ENCODE results near the gene UGT1A8. TPM values are rescaled to one million over a fixed set of nuclear protein-coding genes. Genes with fewer than 3 reads are reported as not detected.

The UGT1A8 gene
- total and polyA plus RNA-seq, 9 of the 15 experiments (the other 6 are each of a cell fraction or from before 2014, with no cell fraction given) = 0.04 TPM; not detected in 8

DNA sequence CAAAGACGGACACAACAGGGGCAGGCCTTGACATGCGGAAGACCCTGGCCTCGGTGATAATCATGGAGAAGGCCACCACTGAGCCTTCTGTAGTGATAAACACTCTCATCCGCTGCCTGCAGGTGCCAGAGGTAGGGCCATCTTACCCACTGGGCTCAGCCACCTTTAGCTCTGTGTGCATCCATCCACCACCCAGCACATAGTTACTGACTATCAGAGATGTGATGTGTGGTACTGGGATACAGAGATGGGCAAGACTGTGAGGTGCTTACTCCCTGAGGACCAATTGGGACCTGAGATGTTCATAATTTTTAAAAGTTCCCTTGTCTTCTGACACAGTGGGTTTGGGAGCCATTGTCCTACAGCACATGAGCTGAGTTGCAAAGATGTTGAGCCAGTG is 162.3 kb downstream of the UGT1A8 start:
- in situ Hi-C loops (cut with MboI) = no loop called here
- no peaks in the 10 kb centered on the region for H4K20me1 ChIP-seq (replicated peaks; ENCODE audit: control insufficient read depth, insufficient read depth, low read length)
- H3K9ac ChIP-seq (ENCODE audit: insufficient read depth in 1 of 2, low read depth in 2 of 2, low read length in 2 of 2) = no peak overlapping the region
- no TSS peak for BruUV-seq (replicated peaks)
- FAIRE-seq (no peak), DNase-seq (ENCODE audit: extremely low read depth in 1 of 4, low spot score in 3 of 4) (no peak), ATAC-seq (no peak)
- no peaks in the 10 kb centered on the region for H3K4me1 ChIP-seq (replicated peaks in 1 of 2; ENCODE audit: control insufficient read depth in 2 of 2, insufficient read depth in 2 of 2, low read length in 2 of 2)
- intact Hi-C loops (cut with micrococcal nuclease) = no loop called here
- no peaks in the 10 kb centered on the region for H3K36me3 ChIP-seq (ENCODE audit: control insufficient read depth, insufficient read depth, low read length)
- no peaks in the 10 kb centered on the region for H3K9me3 ChIP-seq (replicated peaks; ENCODE audit: control insufficient read depth, insufficient read depth, low read depth, low read length)
- no peak overlapping the region for H3K4me3 ChIP-seq
- ChIA-PET CTCF (ENCODE audit: low intra/inter-chr PET ratio) (no interaction called here), POLR2A (interaction anchor here (0.8 kb wide), 1 partner anchor 15 kb away, joined by 3 read pairs; no protein-coding TSS in a partner anchor)
- 0% methylated on average over 4 of the region's 4 CpGs for WGBS (ENCODE audit: insufficient coverage, low coverage, missing lambda C conversion rate)
- no peaks in the 10 kb centered on the region for H3K79me2 ChIP-seq (ENCODE audit: control insufficient read depth, insufficient read depth, low read length)
- H3K9me1 ChIP-seq (ENCODE audit: control insufficient read depth, insufficient read depth, low read length) = no peaks in the 10 kb centered on the region
- no peak overlapping the region for H3K27ac ChIP-seq (ENCODE audit: extremely low read depth, low read depth, low read length)
- no peak overlapping the region for H2AFZ ChIP-seq (ENCODE audit: low read depth, low read length)
- no peaks in the 10 kb centered on the region for H3K27me3 ChIP-seq (ENCODE audit: control insufficient read depth in 2 of 2, insufficient read depth in 2 of 2, low read length in 2 of 2)
- H3K4me2 ChIP-seq (ENCODE audit: insufficient read depth, low read length) = no peak overlapping the region
- TF ChIP-seq, protein P1, sequence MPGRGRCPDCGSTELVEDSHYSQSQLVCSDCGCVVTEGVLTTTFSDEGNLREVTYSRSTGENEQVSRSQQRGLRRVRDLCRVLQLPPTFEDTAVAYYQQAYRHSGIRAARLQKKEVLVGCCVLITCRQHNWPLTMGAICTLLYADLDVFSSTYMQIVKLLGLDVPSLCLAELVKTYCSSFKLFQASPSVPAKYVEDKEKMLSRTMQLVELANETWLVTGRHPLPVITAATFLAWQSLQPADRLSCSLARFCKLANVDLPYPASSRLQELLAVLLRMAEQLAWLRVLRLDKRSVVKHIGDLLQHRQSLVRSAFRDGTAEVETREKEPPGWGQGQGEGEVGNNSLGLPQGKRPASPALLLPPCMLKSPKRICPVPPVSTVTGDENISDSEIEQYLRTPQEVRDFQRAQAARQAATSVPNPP (IDR thresholded peaks at IDR 0.05; ENCODE audit: borderline replicate concordance, insufficient read depth, insufficient read length) = no peak
- TF ChIP-seq ZNF12 (CRISPR knock-in tag; IDR thresholded peaks at IDR 0.05) = no peak
- TF ChIP-seq CBFB (CRISPR knock-in tag; IDR thresholded peaks at IDR 0.05) = no peak
- TF ChIP-seq, protein P2, sequence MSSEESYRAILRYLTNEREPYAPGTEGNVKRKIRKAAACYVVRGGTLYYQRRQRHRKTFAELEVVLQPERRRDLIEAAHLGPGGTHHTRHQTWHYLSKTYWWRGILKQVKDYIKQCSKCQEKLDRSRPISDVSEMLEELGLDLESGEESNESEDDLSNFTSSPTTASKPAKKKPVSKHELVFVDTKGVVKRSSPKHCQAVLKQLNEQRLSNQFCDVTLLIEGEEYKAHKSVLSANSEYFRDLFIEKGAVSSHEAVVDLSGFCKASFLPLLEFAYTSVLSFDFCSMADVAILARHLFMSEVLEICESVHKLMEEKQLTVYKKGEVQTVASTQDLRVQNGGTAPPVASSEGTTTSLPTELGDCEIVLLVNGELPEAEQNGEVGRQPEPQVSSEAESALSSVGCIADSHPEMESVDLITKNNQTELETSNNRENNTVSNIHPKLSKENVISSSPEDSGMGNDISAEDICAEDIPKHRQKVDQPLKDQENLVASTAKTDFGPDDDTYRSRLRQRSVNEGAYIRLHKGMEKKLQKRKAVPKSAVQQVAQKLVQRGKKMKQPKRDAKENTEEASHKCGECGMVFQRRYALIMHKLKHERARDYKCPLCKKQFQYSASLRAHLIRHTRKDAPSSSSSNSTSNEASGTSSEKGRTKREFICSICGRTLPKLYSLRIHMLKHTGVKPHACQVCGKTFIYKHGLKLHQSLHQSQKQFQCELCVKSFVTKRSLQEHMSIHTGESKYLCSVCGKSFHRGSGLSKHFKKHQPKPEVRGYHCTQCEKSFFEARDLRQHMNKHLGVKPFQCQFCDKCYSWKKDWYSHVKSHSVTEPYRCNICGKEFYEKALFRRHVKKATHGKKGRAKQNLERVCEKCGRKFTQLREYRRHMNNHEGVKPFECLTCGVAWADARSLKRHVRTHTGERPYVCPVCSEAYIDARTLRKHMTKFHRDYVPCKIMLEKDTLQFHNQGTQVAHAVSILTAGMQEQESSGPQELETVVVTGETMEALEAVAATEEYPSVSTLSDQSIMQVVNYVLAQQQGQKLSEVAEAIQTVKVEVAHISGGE (CRISPR knock-in tag; IDR thresholded peaks at IDR 0.05) = no peak
- TF ChIP-seq ZNF785 (CRISPR knock-in tag; IDR thresholded peaks at IDR 0.05) = no peak
- no peak for TF ChIP-seq NR3C1 (CRISPR knock-in tag; IDR thresholded peaks at IDR 0.05)
- no peak for TF ChIP-seq ZBTB1 (CRISPR knock-in tag; IDR thresholded peaks at IDR 0.05; ENCODE audit: borderline replicate concordance, low read depth)
- no peak for TF ChIP-seq ZNF431 (CRISPR knock-in tag; IDR thresholded peaks at IDR 0.05)
- TF ChIP-seq, protein P3, sequence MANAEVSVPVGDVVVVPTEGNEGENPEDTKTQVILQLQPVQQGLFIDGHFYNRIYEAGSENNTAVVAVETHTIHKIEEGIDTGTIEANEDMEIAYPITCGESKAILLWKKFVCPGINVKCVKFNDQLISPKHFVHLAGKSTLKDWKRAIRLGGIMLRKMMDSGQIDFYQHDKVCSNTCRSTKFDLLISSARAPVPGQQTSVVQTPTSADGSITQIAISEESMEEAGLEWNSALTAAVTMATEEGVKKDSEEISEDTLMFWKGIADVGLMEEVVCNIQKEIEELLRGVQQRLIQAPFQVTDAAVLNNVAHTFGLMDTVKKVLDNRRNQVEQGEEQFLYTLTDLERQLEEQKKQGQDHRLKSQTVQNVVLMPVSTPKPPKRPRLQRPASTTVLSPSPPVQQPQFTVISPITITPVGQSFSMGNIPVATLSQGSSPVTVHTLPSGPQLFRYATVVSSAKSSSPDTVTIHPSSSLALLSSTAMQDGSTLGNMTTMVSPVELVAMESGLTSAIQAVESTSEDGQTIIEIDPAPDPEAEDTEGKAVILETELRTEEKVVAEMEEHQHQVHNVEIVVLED (CRISPR knock-in tag; IDR thresholded peaks at IDR 0.05) = no peak
- TF ChIP-seq, protein P4, sequence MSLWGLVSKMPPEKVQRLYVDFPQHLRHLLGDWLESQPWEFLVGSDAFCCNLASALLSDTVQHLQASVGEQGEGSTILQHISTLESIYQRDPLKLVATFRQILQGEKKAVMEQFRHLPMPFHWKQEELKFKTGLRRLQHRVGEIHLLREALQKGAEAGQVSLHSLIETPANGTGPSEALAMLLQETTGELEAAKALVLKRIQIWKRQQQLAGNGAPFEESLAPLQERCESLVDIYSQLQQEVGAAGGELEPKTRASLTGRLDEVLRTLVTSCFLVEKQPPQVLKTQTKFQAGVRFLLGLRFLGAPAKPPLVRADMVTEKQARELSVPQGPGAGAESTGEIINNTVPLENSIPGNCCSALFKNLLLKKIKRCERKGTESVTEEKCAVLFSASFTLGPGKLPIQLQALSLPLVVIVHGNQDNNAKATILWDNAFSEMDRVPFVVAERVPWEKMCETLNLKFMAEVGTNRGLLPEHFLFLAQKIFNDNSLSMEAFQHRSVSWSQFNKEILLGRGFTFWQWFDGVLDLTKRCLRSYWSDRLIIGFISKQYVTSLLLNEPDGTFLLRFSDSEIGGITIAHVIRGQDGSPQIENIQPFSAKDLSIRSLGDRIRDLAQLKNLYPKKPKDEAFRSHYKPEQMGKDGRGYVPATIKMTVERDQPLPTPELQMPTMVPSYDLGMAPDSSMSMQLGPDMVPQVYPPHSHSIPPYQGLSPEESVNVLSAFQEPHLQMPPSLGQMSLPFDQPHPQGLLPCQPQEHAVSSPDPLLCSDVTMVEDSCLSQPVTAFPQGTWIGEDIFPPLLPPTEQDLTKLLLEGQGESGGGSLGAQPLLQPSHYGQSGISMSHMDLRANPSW (CRISPR knock-in tag; IDR thresholded peaks at IDR 0.05) = no peak
- TF ChIP-seq HDAC2 (IDR thresholded peaks at IDR 0.05) = no peak
- TF ChIP-seq CXXC5 (CRISPR knock-in tag; IDR thresholded peaks at IDR 0.05) = no peak
- no peak for TF ChIP-seq PTBP1 (IDR thresholded peaks at IDR 0.05; ENCODE audit: low read depth, low read length)
- TF ChIP-seq RUNX1 (IDR thresholded peaks at IDR 0.05; ENCODE audit: low read depth) = no peak
- TF ChIP-seq ZNF212 (CRISPR knock-in tag; IDR thresholded peaks at IDR 0.05) = no peak
